Stimulated activated CD8-positive, alpha-beta memory T cell treated with anti-CD3 and anti-CD28 coated beads, Interleukin-12 subunit alpha, Interleukin-12 subunit beta, amount 100 ng/mL, for 4 hours (primary cell): ENCODE measurements around the gene HRH1.
"Not testable (repeated sequence)": the region's sequence is repeated elsewhere in the genome, so short reads cannot be mapped to it uniquely, and the experiment has no call there.

Experiments used
- DNase-seq: peaks from one replicate; pipeline ENCODE4 v3.0.0-alpha.2; 2020; ENCODE audit warnings: low read depth

The HRH1 gene

GRCh38 chr3:11143476-11143875 lies 10.8 kb upstream of the HRH1 start:
- no peak for DNase-seq

DNA sequence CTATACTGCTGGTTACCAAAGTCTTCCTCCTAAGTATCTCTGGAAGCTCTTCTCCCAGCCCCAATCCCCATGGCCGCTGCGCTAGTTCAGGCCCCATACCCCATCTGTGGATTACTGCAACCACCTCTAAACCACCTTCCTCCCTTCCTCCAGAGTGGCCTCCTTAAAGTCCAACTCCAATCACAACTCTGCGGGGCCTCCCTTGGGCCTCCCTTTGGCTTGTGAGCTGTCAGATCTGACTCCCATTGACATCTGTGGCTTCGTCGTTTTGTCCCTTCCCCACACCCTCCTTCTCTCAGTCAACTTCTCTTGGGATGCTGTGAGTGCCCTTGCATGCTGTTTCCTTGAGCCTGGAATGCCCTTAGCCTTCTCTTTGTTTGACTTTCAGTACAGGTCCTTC lies 9.3 kb upstream of the HRH1 start:
- no peak for DNase-seq

- no peak for DNase-seq
These were observed 8.4 kb upstream of the HRH1 start for GRCh38 chr3:11145888-11146287.

DNA sequence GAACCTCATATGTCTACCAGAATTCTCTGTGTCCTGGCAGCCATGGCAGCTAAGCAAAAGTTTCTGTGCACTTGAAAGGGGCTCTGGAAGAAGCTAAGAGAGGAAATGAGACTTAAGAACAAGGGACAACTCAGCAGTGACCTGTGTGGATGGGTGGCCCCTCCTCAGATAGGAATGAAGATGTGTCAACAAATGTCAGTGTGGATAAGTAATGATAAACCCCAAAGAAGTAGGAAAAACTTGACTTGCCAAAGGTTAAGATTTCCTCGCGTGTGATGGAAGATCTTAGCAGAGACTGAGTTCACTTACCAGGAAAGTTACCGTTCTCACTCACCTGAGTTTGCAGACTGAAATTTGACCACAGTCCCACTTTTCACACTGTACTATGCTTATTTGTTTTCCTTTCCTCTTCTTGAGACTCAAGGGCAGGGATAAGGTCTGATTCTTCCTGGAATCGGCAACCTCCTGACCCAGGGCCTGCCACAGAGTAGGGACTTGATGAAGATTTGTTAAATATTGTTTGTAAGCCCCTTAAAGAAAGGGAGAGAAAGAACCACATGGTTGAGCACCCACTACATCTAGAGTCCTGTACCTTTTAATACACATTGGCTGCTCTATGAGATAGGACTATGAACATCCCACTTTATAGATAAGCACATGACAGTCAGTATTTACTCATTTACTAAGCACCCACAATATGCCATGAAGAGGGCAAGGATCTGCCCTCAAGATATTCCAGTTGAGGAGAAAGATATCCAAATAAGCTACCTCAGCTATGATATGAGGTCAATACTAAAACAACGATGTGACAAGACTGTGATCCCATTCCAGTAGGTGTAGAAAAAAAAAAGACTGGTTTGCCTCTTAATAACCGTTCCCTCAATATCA lies 7.3 kb upstream of the HRH1 start:
- no peak for DNase-seq

DNA sequence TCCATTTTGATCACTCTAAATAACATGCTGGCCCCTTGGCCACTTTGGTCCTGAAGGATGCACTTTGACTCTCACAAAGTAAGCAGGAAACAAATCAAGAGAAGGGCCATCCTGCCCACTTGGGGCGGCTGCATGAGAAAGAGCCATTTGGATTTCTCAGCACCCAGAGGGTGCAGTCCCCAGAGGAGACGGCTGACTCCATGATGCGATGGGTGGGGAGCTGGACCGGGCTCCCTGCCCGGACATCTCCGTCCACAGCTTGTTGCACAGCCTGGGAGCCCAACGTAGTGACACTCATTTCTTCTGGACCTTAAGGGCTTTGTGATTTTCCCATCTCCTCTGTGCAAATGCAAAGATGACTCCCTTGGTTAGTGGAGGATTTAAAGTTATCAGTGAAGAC lies 4.0 kb upstream of the HRH1 start:
- no peak for DNase-seq

GRCh38 chr3:11152301-11152700 lies 2.0 kb upstream of the HRH1 start:
- no peak for DNase-seq

- no peak for DNase-seq
These were observed 646 bp downstream of the HRH1 start for GRCh38 chr3:11154953-11155325.

DNA sequence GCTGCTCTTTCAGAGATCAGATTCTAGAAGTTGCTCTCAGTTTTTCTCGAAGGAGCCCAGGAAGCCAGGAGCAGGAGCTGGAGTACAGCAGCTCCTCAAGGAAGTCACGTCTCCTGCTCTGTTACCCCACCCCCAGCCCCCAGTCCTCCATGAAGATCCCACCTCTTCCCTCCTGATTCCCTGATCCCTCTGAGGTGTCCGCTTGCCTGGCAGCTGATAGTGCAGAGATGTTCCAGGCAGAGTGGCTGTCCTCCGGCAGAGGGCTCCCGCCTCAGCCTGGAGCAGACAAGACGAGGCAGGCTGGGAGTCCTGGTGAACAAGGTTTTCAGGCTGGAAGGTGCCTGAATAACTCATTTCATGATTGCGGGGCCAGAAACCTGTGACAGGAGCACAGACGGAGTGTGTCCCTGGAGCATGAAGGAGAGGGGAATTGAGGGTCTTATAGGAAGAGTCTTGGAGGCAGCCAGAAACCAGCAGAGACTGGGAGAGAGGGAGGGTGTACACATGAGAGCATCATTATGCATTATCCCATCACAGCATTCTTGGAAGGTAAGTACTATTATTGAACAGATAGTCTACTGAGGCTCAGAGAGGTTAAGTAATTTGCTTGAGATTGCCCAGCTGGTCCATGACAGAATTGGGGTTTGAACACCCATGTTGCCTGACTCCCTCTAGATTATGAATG lies 1.2 kb downstream of the HRH1 start:
- no peak for DNase-seq

DNA sequence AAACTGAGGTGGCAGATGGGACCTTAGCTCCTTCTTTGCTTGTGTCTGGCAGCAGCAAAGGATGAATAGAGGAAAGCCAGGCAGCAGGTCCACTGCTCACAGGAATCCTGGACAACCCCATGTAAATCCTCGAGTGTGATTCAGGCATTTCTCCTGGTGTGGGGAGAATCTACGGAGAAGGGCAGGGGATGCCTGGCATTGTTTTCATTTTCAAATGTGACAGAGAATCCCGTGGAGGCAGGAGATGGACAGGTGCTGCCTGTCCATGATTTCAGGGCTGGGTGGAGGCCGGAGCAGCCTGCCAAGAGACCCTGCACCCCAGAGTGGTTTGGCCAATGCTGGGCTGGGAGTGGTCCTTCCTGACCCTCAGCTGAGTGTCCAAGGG lies 1.7 kb downstream of the HRH1 start:
- no peak for DNase-seq

GRCh38 chr3:11157421-11157820 lies 3.1 kb downstream of the HRH1 start:
- no peak for DNase-seq

DNA sequence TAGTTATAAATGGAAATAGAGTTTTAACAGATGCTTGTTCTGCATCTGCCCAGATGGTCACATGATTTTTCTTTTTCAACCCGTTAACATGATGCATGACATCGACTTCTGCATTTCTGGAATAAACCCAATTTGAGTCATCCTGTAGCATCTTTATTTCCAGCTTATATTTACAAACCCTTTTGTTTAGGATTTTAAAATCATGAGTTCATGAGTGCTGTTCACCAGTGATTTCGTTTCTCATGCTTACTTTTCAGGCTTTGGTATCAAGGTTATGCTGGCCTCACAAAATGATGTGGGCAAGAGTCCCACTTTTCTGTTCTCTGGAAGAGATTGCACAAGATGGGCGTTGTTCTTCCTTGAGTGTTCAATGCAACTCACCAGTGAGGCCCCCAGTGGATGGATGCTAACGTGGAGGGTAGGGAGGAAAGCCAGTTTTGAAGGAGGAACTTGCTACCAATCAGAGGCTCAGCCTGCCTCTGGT lies 5.2 kb downstream of the HRH1 start:
- DNase-seq: no peak

GRCh38 chr3:11161666-11162065 lies 7.4 kb downstream of the HRH1 start:
- no peak for DNase-seq

DNA sequence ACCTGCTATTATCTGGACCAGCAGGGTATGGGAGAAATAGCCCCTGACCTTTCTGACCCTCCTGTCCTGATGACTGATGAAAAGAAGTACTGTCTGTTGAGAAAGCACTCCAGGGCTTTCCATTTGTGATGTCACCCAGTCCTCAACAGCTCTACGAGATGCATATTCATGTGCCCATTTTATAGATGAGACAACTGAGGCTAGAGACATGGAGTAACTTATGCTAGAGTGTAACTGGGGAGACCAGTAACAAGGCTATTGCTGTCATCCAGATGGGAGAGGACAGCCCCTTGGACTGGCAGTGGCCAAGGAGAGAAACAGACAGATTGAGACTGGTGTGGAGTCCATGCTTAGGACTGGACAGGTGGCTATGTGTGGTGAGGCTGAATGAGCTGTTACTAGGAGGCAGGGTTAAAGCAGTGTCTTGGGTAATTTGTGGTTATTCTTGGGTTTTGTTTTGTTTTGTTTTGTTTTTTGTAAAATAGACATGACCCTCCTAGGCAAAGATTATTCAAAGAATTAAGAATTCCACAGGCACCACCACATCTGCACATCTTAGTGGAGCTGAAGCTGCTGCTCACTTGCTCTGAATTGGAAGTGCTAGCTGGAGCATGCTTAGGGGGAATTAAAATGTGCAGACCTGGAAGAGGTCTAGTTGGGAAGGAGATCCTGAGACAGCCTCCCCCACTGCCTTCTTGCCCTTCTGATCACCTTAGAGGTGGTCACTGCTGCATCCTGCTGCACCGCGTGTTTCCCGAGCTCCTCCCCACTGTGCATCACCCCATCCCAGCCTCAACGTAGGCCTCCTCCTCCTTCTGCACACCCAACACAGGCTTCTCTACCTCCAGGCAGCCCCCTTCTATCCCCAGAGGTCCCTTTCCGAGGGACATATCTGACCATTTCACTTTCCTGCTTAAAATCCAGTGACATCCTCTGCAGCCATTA lies 8.4 kb downstream of the HRH1 start:
- no peak for DNase-seq

GRCh38 chr3:11164607-11165006 lies 10.3 kb downstream of the HRH1 start:
- DNase-seq: no peak

DNA sequence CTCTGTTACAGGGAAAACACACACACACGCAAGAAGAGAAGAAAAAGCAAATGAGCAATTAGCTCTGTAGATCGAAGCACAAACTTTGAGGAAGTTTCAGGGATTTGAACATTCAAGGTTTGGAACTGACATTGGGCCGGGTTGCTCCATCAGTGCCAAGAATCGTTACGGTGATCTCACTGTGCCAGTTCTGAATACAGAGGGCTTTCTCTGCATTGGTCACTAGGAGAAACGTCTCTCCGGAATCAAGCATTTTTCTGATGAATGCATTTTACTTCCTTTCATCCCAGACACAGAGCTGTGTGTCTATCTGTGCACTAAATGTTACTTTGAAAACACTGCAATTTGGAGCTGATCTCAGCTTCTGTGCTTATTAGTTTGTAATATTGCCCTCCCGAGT lies 11.2 kb downstream of the HRH1 start:
- no peak for DNase-seq

DNA sequence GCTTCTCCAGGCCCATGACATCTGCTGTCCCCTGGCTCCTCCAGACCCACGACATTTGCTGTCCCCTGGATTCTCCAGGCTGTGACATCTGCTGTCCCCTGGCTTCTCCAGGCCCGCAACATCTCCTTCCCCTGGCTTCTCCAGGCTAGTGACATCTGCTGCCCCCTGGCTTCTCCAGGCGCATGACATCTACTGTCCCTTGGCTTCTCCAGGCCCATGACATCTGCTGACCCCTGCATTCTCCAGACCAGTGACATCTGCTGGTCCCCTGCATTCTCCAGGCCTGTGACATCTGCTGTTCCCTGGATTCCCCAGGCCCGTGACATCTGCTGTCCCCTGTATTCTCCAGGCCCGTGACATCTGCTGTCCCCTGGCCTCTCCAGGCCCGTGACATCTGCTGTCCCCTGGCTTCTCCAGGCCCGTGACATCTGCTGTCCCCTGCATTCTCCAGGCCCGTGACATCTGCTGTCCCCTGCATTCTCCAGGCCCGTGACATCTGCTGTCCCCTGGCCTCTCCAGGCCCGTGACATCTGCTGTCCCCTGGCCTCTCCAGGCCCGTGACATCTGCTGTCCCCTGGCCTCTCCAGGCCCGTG lies 12.6 kb downstream of the HRH1 start:
- not testable (repeated sequence) for DNase-seq

DNA sequence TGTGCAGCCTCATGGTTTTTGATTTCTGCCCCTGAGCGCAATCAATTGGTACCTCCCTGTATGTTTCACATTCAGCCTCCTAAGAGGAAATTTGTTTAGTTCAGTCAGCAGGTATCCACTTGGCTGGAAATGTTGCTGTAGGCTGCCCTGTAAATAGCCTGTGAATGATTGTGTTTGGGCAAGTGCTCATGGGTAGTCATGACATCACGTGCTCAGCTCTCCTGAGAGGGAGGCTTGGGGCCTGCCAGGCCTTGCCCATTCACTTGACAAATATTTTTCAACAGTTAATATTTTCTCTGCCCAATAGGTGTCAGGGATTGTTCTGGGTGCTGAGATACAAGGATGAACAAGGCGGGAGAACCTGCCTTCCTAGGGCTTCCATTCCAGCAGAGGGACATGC lies 13.3 kb downstream of the HRH1 start:
- no peak for DNase-seq

- no peak for DNase-seq
These were observed 14.1 kb downstream of the HRH1 start for GRCh38 chr3:11168406-11168805.

DNA sequence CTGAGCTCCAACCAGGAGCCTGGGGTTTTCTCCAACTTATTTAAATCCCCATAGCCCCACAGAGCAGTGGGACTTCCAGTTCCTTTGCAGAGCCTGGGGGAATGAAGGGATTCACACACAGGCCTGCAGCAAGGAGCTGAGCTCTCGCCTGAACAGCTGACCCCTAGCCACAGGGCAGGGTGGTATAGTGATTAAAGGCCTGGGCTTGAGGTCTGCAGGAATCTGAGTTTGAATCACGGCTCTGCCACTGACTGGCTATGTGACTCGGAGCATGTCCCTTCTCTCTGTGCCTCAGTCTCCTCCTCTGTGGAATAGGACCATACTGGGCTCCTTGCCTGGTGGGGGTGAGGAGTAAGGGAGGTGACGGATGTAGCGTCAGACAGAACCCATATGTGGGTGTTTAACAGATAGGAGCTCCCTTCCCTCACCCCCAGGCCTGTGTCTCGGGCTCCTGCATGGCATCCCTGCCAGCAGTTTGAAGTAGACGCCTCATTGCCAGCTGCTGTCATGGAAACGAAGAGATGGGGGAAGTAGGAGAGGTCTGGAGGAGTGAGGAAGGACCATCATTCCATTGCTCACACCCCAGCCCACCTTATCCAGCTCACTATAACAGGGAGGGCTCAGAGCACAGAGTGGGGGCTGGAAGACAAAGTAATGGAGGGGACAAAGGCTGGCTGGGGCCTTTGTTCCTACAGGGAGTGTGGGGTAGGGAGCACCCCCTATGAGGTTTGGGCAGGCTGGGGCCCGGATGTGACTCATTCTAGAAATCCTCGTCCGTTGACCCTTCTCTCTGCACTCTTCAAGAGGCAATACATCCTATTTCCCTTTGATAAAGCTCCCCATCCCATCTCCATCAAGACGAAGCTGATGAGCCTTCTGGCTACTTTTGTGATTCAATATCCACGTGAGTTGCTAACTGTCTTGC lies 14.8 kb downstream of the HRH1 start:
- DNase-seq: no peak

- no peak for DNase-seq
These were observed 15.9 kb downstream of the HRH1 start for GRCh38 chr3:11170052-11170770.
